Peyer's patch (tissue), 4 donors: ENCODE data around the gene TMEM94.

Source experiments
- POLR2A ChIP-seq, 2 donors: fragments of 450-650 bp; IDR thresholded peaks; one replicate each; pipeline ENCODE4 v1.5.1; 2017; ENCODE audit warnings: antibody characterized with exemption in 2 of 2, mild to moderate bottlenecking in 2 of 2, moderate library complexity in 2 of 2
- TF ChIP-seq, protein P1 (sequence below), 6 experiments: fragments of 450-650 bp in 4 of 6; fragments of 200-600 bp in 2 of 6; sonication (generic) in 1 of 6; IDR thresholded peaks; one replicate each; pipeline ENCODE4 v1.5.1; 2017 to 2019; ENCODE audit warnings: antibody characterized with exemption in 6 of 6, mild to moderate bottlenecking in 3 of 6, moderate library complexity in 1 of 6

DNA sequence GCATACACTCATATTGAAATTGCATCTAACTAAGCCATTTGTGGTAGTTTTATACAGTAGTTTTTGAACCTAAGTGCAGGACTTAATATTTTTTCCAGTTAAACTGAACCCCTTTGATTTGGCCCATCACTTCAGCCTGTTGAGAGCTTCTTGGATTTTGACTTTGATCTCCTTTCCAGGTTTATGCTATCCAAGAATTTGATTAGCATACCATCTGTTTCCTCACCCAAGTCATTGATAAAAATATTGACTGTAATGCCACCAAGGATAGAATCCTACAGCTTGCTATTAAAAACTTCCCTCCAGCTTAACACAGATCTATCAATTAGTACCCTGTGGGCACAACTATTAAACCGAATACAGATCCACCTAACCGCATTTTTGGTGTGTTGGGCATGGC is 7.2 kb downstream of the TMEM94 start:
- TF ChIP-seq, protein P1, sequence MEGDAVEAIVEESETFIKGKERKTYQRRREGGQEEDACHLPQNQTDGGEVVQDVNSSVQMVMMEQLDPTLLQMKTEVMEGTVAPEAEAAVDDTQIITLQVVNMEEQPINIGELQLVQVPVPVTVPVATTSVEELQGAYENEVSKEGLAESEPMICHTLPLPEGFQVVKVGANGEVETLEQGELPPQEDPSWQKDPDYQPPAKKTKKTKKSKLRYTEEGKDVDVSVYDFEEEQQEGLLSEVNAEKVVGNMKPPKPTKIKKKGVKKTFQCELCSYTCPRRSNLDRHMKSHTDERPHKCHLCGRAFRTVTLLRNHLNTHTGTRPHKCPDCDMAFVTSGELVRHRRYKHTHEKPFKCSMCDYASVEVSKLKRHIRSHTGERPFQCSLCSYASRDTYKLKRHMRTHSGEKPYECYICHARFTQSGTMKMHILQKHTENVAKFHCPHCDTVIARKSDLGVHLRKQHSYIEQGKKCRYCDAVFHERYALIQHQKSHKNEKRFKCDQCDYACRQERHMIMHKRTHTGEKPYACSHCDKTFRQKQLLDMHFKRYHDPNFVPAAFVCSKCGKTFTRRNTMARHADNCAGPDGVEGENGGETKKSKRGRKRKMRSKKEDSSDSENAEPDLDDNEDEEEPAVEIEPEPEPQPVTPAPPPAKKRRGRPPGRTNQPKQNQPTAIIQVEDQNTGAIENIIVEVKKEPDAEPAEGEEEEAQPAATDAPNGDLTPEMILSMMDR (IDR thresholded peaks at IDR 0.05): no peak
- no peak for TF ChIP-seq POLR2A (IDR thresholded peaks at IDR 0.05)
